HEK293 (cell line): Measurements from ENCODE around the gene SLC22A31.

Experiments used
- CTCF ChIA-PET: fragments of 350-600 bp; formaldehyde crosslinking; extraction: SDS; loops from one replicate; lab custom pipeline; 2021; ENCODE audit warnings: antibody characterized with exemption; lab: Yijun Ruan, JAX
- POLR2A ChIA-PET: fragments of 300-600 bp; formaldehyde crosslinking; extraction: SDS; loops from one replicate; lab custom pipeline; 2020; ENCODE audit warnings: antibody characterized with exemption, inconsistent platforms; lab: Yijun Ruan, JAX
- H3K27ac ChIP-seq: fragments of 200-500 bp; sonication (Bioruptor generic); 2 replicates; pipeline ENCODE4 v1.5.1; 2014; ENCODE audit warnings: low read depth, low read length, control low read depth, inconsistent platforms; ENCODE audit errors: extremely low read depth
- H3K36me3 ChIP-seq, 2 experiments: fragments of 200-500 bp in 1 of 2; sonication (Bioruptor generic) in 1 of 2; 1 replicate in 1 of 2; 2 replicates in 1 of 2; pipeline ENCODE4 v1.5.1; 2014 to 2017; ENCODE audit warnings: inconsistent platforms in 2 of 2, low read length in 2 of 2; ENCODE audit not compliant: control insufficient read depth in 2 of 2, insufficient read depth in 1 of 2
- H3K4me1 ChIP-seq: fragments of 200-500 bp; sonication (Bioruptor generic); 2 replicates; pipeline ENCODE4 v1.5.1; 2014; ENCODE audit warnings: mild to moderate bottlenecking, low read length, inconsistent platforms; ENCODE audit not compliant: control insufficient read depth, insufficient read depth
- H3K4me3 ChIP-seq: 2 replicates; pipeline ENCODE4 v1.5.1; 2011; ENCODE audit warnings: low read depth, mild to moderate bottlenecking, control low read depth, low read length, moderate library complexity
- H3K9me3 ChIP-seq: fragments of 200-500 bp; sonication (Bioruptor generic); 2 replicates; pipeline ENCODE4 v1.5.1; 2014; ENCODE audit warnings: low read depth, low read length, inconsistent platforms; ENCODE audit not compliant: control insufficient read depth, insufficient read depth
- GLIS1 ChIP-seq: fragments of 450-650 bp; formaldehyde crosslinking; IDR thresholded peaks from 2 replicates; pipeline ENCODE4 v1.5.1; 2016; ENCODE audit warnings: missing biosample characterization, missing genetic modification characterization
- GLIS2 ChIP-seq: fragments of 450-650 bp; formaldehyde crosslinking; IDR thresholded peaks from 2 replicates; pipeline ENCODE4 v1.5.1; 2016; ENCODE audit warnings: missing biosample characterization, missing genetic modification characterization
- RBAK ChIP-seq: fragments of 450-650 bp; formaldehyde crosslinking; IDR thresholded peaks from 2 replicates; pipeline ENCODE4 v1.5.1; 2016; ENCODE audit warnings: missing biosample characterization, missing genetic modification characterization
- SP7 ChIP-seq: fragments of 450-650 bp; formaldehyde crosslinking; IDR thresholded peaks from 2 replicates; pipeline ENCODE4 v1.5.1; 2016; ENCODE audit warnings: missing biosample characterization, missing genetic modification characterization
- ZFP37 ChIP-seq: fragments of 450-650 bp; formaldehyde crosslinking; IDR thresholded peaks from 2 replicates; pipeline ENCODE4 v1.5.1; 2016; ENCODE audit warnings: missing biosample characterization, missing genetic modification characterization
- ZNF114 ChIP-seq: fragments of 450-650 bp; formaldehyde crosslinking; IDR thresholded peaks from 2 replicates; pipeline ENCODE4 v1.5.0; 2017; ENCODE audit warnings: missing biosample characterization, missing genetic modification characterization
- ZNF555 ChIP-seq: fragments of 450-650 bp; formaldehyde crosslinking; conservative IDR thresholded peaks from 2 replicates; pipeline ENCODE4 v1.5.1; 2017; ENCODE audit warnings: missing biosample characterization, mild to moderate bottlenecking, missing genetic modification characterization, inconsistent platforms
- ZNF610 ChIP-seq: fragments of 450-650 bp; formaldehyde crosslinking; IDR thresholded peaks from 2 replicates; pipeline ENCODE4 v1.5.1; 2016; ENCODE audit warnings: missing biosample characterization, missing genetic modification characterization, borderline replicate concordance
- ZNF626 ChIP-seq: fragments of 450-650 bp; sonication (Bioruptor Pico); formaldehyde crosslinking; IDR thresholded peaks from 2 replicates; pipeline ENCODE4 v1.5.1; 2018; ENCODE audit warnings: missing biosample characterization, missing genetic modification characterization, inconsistent platforms
- ZNF658 ChIP-seq: fragments of 450-650 bp; formaldehyde crosslinking; IDR thresholded peaks from 2 replicates; pipeline ENCODE4; 2016; ENCODE audit warnings: missing biosample characterization, missing genetic modification characterization
- ZNF660 ChIP-seq: fragments of 450-650 bp; IDR thresholded peaks from 2 replicates; pipeline ENCODE4 v1.5.1; 2018; ENCODE audit warnings: missing biosample characterization, mild to moderate bottlenecking, missing genetic modification characterization
- ZNF777 ChIP-seq: fragments of 450-650 bp; formaldehyde crosslinking; IDR thresholded peaks from 2 replicates; pipeline ENCODE4 v1.5.1; 2017; ENCODE audit warnings: missing biosample characterization, missing genetic modification characterization, borderline replicate concordance
- ZSCAN30 ChIP-seq: fragments of 450-650 bp; IDR thresholded peaks from 2 replicates; pipeline ENCODE4 v1.5.1; 2018; ENCODE audit warnings: missing biosample characterization, mild to moderate bottlenecking, missing genetic modification characterization, moderate library complexity
- TF ChIP-seq, protein P1 (sequence below): fragments of 450-650 bp; formaldehyde crosslinking; IDR thresholded peaks from 2 replicates; pipeline ENCODE4 v1.5.1; 2016; ENCODE audit warnings: missing biosample characterization, missing genetic modification characterization
- TF ChIP-seq, protein P2 (sequence below): fragments of 450-650 bp; formaldehyde crosslinking; IDR thresholded peaks from 2 replicates; pipeline ENCODE4 v1.5.1; 2016; ENCODE audit warnings: missing biosample characterization, missing genetic modification characterization, borderline replicate concordance
- TF ChIP-seq, protein P3 (sequence below): fragments of 450-650 bp; formaldehyde crosslinking; IDR thresholded peaks from 2 replicates; pipeline ENCODE4 v1.5.1; 2016; ENCODE audit warnings: missing biosample characterization, missing genetic modification characterization
- TF ChIP-seq, protein P4 (sequence below): fragments of 450-650 bp; formaldehyde crosslinking; IDR thresholded peaks from 2 replicates; pipeline ENCODE4 v1.5.1; 2016; ENCODE audit warnings: missing biosample characterization, missing genetic modification characterization
- TF ChIP-seq, protein P5 (sequence below): fragments of 450-650 bp; formaldehyde crosslinking; optimal IDR thresholded peaks from 2 replicates; pipeline ENCODE3; 2016; ENCODE audit warnings: missing biosample characterization, mild to moderate bottlenecking, missing genetic modification characterization

The SLC22A31 gene

DNA sequence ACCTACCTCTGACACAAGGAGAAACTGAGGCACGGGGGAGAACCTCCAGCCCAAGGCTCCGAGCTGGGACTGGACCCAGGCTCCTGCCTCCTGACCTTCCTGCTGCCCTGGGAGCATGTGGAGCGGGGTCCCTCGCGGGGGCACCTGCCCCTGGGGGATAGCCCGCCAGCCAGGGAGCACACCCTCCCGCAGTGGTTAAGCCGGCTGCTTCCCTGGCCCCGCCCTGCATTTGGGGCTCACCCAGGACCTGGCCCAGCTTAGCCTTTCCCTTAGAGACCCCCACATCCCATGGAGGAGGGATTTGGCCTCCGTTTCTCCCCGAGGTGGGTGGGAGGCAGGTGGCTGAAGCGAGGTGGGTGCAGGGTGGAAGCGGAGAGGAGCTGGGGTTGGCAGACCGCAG, 30.6 kb downstream of the SLC22A31 start:
- ChIA-PET POLR2A (no interaction called here), CTCF (interaction anchor here (0.6 kb wide), 1 partner anchor 399 kb away, joined by 3 read pairs; no protein-coding TSS in a partner anchor)
- Histone ChIP-seq H3K27ac (no peak overlapping the region), H3K36me3 (no peaks in the 10 kb centered on the region), H3K4me1 (peaks cover 3% of the 10 kb centered on the region; the same call in 1 of the 2 replicates), H3K9me3 (no peaks in the 10 kb centered on the region), H3K4me3 (no peak overlapping the region)
- TF ChIP-seq, protein P1, sequence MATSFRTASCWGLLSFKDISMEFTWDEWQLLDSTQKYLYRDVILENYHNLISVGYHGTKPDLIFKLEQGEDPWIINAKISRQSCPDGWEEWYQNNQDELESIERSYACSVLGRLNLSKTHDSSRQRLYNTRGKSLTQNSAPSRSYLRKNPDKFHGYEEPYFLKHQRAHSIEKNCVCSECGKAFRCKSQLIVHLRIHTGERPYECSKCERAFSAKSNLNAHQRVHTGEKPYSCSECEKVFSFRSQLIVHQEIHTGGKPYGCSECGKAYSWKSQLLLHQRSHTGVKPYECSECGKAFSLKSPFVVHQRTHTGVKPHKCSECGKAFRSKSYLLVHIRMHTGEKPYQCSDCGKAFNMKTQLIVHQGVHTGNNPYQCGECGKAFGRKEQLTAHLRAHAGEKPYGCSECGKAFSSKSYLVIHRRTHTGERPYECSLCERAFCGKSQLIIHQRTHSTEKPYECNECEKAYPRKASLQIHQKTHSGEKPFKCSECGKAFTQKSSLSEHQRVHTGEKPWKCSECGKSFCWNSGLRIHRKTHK (tag by site-specific recombination), result no peak
- TF ChIP-seq GLIS1 (tag by site-specific recombination), result no peak
- TF ChIP-seq ZNF555 (tag by site-specific recombination), result no peak
- TF ChIP-seq ZNF610 (tag by site-specific recombination), result no peak
- TF ChIP-seq, protein P2, sequence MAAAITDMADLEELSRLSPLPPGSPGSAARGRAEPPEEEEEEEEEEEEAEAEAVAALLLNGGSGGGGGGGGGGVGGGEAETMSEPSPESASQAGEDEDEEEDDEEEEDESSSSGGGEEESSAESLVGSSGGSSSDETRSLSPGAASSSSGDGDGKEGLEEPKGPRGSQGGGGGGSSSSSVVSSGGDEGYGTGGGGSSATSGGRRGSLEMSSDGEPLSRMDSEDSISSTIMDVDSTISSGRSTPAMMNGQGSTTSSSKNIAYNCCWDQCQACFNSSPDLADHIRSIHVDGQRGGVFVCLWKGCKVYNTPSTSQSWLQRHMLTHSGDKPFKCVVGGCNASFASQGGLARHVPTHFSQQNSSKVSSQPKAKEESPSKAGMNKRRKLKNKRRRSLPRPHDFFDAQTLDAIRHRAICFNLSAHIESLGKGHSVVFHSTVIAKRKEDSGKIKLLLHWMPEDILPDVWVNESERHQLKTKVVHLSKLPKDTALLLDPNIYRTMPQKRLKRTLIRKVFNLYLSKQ (tag by site-specific recombination), result no peak
- no peak for TF ChIP-seq ZNF658 (tag by site-specific recombination)
- no peak for TF ChIP-seq GLIS2 (tag by site-specific recombination)
- TF ChIP-seq ZNF626 (tag by site-specific recombination), result no peak
- no peak for TF ChIP-seq RBAK
- TF ChIP-seq ZFP37 (tag by site-specific recombination), result no peak

DNA sequence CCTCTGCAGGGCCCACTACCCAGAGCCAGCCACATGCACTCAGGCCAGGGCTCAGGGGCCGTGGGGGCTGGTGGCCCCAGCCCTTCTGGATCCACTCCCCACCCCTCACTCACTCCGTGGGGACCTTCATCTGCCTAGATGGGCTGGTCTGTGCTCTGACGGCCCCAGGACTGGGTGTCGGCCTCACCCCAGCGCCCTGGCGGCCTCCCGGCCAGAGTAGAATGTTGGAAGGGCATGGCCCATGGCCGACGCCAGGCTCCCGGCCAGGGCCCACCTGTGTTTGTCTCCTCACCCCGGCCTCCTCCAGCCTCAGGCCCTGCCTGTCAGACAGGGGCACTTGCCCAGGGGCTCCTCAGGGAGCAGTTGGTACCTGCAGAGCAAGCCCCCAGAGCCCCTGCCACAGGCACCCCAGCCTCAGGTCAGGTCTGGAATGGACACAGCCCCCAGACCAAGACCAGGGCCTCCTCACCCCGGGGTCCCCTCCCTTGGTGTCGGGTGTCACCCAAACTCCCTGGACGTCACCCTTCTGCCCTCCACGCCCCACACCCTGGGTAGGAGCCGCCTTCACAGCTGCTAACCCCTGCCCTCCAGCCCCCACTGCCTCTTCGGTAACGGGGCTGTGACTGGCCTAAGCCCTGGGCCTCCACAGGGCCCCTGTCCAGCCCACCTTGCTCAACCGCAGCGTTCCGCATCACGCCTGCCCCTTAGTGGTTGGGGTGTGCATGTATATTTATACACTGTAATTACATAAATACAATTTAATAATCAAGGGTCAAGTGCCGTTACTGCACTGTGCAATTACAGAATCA, 31.8 kb downstream of the SLC22A31 start:
- no peaks in the 10 kb centered on the region for H3K36me3 ChIP-seq
- TF ChIP-seq ZNF777 (tag by site-specific recombination), result no peak
- TF ChIP-seq ZSCAN30, result no peak
- TF ChIP-seq SP7 (tag by site-specific recombination), result 0 out of 2 replicates have a peak, but pooled peaks have one; percentile 13
- TF ChIP-seq GLIS1 (tag by site-specific recombination), result no peak
- peaks cover 3% of the 10 kb centered on the region; the same call in 1 of the 2 replicates for H3K4me1 ChIP-seq
- no peak overlapping the region for H3K27ac ChIP-seq
- no peaks in the 10 kb centered on the region for H3K9me3 ChIP-seq
- CTCF ChIA-PET, result interaction anchor here (0.5 to 1.7 kb wide), 3 partner anchors 13 to 564 kb away, joined by 4 to 6 read pairs (median 5); no protein-coding TSS in a partner anchor
- POLR2A ChIA-PET, result interaction anchor here (1.7 to 2.2 kb wide), 2 partner anchors 49 to 359 kb away, joined by 5 to 15 read pairs; partner anchors contain the start of gene ZNF778
- no peak overlapping the region for H3K4me3 ChIP-seq

DNA sequence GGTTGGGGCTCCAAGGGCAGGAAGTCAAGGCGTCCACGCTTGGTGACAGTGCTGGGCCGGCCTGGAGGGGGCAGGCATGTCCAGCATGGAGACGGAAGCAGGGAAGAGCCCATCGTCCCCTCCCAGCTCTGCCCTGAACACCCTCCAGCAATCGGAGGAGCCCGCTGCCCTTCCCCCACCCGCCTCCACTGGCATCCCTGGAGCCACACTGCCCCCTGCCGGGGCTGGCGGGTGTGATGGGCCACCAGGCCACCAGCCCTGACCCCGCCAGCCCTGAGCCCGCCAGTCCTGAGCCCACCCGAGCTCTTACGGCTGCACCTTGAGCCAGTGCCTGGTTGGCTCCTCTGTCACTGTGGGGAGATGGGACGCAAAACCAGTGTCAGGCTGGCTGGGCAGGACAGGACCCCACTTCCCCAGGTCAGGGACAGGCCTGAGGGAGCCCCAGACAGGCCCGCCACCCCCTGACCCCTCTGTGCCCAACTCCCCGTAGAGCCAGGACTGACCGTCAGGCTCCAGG, 32.9 kb downstream of the SLC22A31 start:
- CTCF ChIA-PET, result interaction anchor here (0.6 to 1.7 kb wide), 31 partner anchors 10 to 718 kb away, joined by 3 to 19 read pairs (median 3); partner anchors contain the start of genes APRT and ZNF778
- H3K4me3 ChIP-seq, result no peak overlapping the region
- H3K9me3 ChIP-seq, result no peaks in the 10 kb centered on the region
- peak overlapping the region; percentile 36; the same call in 1 of the 2 replicates for H3K27ac ChIP-seq
- H3K36me3 ChIP-seq, result no peaks in the 10 kb centered on the region
- POLR2A ChIA-PET, result interaction anchor here (0.8 to 2.2 kb wide), 4 partner anchors 25 to 358 kb away, joined by 3 to 15 read pairs (median 4); partner anchors contain the start of genes APRT and ZNF778
- peaks cover 3% of the 10 kb centered on the region; the same call in 1 of the 2 replicates for H3K4me1 ChIP-seq
- TF ChIP-seq, protein P3, sequence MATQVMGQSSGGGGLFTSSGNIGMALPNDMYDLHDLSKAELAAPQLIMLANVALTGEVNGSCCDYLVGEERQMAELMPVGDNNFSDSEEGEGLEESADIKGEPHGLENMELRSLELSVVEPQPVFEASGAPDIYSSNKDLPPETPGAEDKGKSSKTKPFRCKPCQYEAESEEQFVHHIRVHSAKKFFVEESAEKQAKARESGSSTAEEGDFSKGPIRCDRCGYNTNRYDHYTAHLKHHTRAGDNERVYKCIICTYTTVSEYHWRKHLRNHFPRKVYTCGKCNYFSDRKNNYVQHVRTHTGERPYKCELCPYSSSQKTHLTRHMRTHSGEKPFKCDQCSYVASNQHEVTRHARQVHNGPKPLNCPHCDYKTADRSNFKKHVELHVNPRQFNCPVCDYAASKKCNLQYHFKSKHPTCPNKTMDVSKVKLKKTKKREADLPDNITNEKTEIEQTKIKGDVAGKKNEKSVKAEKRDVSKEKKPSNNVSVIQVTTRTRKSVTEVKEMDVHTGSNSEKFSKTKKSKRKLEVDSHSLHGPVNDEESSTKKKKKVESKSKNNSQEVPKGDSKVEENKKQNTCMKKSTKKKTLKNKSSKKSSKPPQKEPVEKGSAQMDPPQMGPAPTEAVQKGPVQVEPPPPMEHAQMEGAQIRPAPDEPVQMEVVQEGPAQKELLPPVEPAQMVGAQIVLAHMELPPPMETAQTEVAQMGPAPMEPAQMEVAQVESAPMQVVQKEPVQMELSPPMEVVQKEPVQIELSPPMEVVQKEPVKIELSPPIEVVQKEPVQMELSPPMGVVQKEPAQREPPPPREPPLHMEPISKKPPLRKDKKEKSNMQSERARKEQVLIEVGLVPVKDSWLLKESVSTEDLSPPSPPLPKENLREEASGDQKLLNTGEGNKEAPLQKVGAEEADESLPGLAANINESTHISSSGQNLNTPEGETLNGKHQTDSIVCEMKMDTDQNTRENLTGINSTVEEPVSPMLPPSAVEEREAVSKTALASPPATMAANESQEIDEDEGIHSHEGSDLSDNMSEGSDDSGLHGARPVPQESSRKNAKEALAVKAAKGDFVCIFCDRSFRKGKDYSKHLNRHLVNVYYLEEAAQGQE (tag by site-specific recombination), result no peak
- TF ChIP-seq ZNF660 (tag by site-specific recombination) (0 out of 2 replicates have a peak, but pooled peaks have one; percentile 52), ZSCAN30 (0 out of 2 replicates have a peak, but pooled peaks have one; percentile 45), ZNF114 (tag by site-specific recombination) (no peak)
- TF ChIP-seq, protein P4, sequence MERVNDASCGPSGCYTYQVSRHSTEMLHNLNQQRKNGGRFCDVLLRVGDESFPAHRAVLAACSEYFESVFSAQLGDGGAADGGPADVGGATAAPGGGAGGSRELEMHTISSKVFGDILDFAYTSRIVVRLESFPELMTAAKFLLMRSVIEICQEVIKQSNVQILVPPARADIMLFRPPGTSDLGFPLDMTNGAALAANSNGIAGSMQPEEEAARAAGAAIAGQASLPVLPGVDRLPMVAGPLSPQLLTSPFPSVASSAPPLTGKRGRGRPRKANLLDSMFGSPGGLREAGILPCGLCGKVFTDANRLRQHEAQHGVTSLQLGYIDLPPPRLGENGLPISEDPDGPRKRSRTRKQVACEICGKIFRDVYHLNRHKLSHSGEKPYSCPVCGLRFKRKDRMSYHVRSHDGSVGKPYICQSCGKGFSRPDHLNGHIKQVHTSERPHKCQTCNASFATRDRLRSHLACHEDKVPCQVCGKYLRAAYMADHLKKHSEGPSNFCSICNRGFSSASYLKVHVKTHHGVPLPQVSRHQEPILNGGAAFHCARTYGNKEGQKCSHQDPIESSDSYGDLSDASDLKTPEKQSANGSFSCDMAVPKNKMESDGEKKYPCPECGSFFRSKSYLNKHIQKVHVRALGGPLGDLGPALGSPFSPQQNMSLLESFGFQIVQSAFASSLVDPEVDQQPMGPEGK (tag by site-specific recombination), result peak; percentile 86
- TF ChIP-seq, protein P5, sequence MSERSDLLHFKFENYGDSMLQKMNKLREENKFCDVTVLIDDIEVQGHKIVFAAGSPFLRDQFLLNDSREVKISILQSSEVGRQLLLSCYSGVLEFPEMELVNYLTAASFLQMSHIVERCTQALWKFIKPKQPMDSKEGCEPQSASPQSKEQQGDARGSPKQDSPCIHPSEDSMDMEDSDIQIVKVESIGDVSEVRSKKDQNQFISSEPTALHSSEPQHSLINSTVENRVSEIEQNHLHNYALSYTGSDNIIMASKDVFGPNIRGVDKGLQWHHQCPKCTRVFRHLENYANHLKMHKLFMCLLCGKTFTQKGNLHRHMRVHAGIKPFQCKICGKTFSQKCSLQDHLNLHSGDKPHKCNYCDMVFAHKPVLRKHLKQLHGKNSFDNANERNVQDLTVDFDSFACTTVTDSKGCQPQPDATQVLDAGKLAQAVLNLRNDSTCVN (tag by site-specific recombination), result peak; percentile 29
